Activated CD8-positive, alpha-beta memory T cell treated with anti-CD3 and anti-CD28 coated beads, Interleukin-2, amount 50 U/mL, for 1 hour (primary cell): ENCODE measurements around the gene AKAP13.

Experiments used
- DNase-seq: peaks from one replicate; pipeline ENCODE4 v3.0.0-alpha.2; 2020; ENCODE audit errors: extremely low read depth

The AKAP13 gene

DNA sequence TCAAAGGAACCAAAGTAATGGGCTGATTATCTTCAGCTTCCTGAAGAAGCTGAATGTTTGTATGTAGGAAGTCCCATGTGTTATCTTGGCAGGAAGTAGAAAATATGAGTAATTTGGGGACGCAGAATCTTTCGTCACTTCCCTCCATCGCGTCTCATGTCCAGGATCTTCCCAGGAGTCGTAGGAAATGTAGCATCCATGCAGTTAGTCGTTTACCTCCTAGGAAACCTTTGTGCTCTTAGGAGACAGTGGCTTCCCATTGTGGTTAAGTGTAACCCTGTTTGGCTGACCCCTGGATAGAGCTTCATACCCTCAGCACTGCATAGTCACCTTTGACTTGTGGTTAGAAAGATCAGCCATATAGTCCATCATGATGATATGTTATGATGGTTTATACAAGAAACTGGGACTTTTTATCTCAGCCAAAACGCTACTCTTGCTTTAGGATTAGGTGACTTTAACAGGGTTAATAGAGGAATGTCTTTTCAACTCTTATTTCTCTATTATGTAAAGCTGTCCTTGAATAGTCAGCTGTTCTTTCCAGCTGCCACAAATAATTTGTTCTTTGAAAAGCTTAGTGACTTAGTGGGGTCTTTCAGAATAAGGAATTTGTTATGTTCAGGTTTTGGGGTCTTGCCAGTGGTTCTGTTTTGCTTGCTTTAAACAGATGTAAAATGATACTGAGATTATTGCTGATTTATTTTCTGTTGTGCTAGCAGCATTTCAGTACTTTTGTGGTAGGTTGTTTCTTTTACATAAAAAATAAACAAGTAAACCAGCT, 322.1 kb downstream of the AKAP13 start:
- DNase-seq, result no peak

- no peak for DNase-seq
Measured at GRCh38 chr15:85704066-85704465, 323.7 kb downstream of the AKAP13 start.

DNA sequence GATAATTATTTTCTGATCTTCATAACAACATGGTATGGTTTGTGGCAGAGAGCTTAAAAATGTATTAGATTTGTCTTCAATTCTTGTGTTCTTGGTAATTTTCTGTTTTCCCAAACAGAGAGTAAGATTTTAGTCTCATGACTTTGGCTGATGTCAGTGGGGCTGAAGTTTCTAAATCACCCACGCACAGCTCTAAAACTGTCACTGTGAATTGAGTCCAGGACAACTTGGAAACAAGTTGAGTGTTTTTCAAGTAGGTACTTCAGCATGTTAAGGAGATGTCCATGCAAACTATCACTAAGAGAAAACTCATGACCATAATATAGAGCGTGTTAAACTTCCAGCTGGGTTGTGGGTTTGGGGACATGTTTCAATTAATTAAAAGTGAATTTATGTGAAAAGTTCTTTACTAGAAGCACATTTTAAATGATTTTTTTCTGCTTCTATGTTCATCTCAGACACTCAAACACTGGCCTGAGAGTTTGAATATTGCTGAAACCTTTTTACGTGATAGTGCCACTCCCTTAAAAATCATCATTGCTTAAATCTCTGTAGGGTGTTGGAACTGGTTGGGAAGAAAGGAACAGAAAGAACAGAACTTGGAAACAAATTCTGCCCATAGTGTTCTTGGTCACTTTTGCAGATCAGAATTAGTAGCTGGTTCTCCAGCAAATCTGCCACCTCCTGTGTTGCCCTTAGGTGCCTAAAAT, 324.5 kb downstream of the AKAP13 start:
- DNase-seq, result no peak

GRCh38 chr15:85706779-85707518, 326.5 kb downstream of the AKAP13 start:
- peak; percentile 53 for DNase-seq

- no peak for DNase-seq
Measured at GRCh38 chr15:85707519-85708338, 327.3 kb downstream of the AKAP13 start.

- DNase-seq, result no peak
Measured at GRCh38 chr15:85708402-85708941, 328.1 kb downstream of the AKAP13 start.

- DNase-seq, result no peak
Measured at GRCh38 chr15:85709250-85709649, 328.8 kb downstream of the AKAP13 start.

DNA sequence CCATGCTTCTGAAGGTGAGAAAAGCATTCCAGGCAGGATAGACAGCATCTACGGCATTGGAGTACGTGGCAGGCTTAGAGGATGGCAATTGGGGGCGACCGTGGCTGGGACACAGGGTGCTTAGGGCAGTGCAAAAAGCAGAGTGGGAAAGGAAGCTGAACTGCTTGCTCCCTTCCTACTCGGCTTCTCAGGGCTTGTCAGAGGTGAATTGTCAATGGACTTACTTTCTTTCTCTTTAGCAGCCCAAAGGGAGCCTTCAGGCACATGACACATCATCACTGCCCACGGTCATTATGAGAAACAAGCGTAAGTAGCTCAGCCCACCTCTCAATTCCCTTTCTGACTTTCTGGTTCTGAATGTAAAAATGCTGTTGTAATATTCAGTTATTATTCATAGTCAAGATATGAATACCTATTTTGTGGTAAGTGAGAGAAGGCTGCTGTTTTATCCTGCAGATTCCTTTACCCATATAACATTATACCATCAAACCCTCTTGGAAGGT, 330.0 kb downstream of the AKAP13 start:
- no peak for DNase-seq

GRCh38 chr15:85711580-85712192, 331.3 kb downstream of the AKAP13 start:
- DNase-seq, result no peak

- DNase-seq, result no peak
Measured at GRCh38 chr15:85716261-85716660, 335.9 kb downstream of the AKAP13 start.

- DNase-seq, result no peak
Measured at GRCh38 chr15:85717212-85717611, 336.8 kb downstream of the AKAP13 start.

GRCh38 chr15:85718271-85718971, 338.0 kb downstream of the AKAP13 start:
- no peak for DNase-seq

DNA sequence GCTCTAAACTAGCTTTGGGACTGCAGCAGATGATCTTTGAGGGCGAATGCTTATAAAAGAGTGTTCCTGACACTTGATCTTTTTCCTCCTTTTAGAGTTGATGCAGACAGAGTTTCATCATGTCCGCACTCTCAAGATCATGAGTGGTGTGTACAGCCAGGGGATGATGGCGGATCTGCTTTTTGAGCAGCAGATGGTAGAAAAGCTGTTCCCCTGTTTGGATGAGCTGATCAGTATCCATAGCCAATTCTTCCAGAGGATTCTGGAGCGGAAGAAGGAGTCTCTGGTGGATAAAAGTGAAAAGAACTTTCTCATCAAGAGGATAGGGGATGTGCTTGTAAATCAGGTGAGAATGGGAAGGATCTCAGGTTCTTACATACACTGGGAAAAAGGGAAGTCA, 338.6 kb downstream of the AKAP13 start:
- no peak for DNase-seq

DNA sequence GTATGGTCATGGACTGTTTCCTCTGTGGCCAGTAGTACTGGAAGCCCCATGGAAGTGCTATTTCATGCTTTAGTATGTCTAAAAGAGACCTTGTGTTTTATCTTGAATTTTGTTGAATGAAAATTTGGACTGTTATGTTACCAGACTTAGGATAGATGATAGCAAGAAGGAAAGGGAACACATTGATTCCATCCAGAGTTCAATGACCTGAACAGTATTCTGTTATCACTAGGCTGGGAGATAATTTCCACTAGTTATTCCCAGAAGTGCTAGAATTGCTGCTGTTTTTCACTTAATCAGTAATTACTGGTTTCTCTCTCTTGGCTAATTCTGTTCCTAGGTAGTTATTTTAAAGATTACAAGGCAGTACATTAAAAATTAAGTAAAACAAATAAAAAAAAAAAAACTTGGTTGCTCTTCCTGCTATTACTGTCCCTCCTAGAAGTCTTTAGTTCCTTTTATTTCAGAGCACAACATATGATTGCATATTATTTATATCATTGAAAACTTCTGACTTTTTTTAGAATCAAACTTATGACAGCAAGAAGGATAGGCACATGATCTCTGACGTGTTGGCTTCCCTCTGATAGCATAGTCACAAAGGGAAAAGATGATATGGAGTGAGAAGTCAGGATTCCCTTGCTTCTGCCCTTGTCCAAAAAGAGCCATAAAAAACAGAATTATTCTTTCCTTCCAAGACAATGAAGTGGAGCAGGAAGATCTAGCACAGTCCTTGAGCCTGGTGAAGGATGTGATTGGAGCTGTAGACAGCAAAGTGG, 342.2 kb downstream of the AKAP13 start:
- DNase-seq, result no peak

- no peak for DNase-seq
Measured at GRCh38 chr15:85723960-85724945, 343.9 kb downstream of the AKAP13 start.

- no peak for DNase-seq
Measured at GRCh38 chr15:85725019-85725418, 344.6 kb downstream of the AKAP13 start.

DNA sequence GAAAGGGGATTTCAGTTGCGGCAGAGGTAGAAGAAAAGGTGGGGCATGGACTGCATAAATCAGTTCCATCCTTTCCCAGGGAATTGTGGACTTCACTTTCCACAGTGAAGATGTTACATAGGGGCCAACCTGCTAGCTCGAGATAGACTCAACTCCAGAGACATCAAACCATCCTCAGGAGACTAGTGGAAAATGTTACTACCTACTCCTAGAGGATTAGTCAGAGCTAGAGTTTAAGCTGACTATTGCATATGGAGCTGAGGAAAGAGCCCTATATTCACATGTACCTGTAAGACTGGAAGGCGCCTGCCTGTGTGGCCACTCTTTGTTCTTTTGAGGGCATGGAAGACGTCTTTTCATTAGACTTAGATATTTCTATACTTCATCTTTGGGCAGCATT, 345.2 kb downstream of the AKAP13 start:
- DNase-seq, result no peak

GRCh38 chr15:85726454-85726853, 346.1 kb downstream of the AKAP13 start:
- DNase-seq, result no peak
